Measurements from ENCODE around the gene FAM3D.

The FAM3D gene

GRCh38 chr3:58625196-58625824 lies 41.3 kb downstream of the FAM3D start:
- DNase-seq: no peak

GRCh38 chr3:58624550-58624949 lies 42.0 kb downstream of the FAM3D start:
- DNase-seq: no peak

DNA sequence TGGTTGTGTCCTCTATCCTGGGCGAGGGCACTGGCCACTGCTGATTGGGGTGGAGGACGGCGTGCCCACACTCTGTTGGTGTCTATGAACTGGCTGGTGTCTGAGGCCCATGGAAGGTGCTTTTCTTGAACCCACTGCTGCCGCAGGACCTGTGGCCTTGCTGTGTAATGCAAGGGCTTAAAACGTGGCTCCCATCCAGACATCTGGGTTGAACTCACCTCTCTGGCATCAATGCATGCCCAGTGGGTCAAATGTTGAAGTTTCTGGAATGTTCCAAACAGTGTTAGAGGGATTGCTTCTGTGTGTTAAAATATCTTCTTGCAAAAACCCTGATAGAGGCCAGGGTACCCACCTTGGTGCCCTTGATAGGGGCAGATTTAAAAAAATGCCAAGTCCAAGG lies 42.6 kb downstream of the FAM3D start:
- no peak for DNase-seq

DNA sequence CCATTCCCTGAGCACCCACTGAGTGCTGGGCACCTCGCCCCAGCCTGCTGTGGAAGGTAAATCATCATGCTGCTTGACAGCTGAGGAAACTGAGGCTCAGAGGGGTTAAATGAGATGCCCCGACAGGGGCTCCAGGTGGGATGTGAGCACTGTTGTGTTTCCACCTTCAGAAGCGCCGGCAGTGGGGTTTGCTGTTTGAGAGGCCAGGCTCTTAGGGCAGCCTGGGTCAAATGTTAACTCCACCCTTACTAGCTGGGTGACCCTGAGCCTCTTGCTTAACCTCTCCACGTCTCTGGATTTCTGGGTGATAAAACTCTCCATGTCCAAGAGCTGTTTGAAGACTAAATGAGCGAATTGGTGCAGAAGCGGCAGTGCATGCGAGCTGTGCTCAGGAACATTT lies 43.1 kb downstream of the FAM3D start:
- DNase-seq: no peak

DNA sequence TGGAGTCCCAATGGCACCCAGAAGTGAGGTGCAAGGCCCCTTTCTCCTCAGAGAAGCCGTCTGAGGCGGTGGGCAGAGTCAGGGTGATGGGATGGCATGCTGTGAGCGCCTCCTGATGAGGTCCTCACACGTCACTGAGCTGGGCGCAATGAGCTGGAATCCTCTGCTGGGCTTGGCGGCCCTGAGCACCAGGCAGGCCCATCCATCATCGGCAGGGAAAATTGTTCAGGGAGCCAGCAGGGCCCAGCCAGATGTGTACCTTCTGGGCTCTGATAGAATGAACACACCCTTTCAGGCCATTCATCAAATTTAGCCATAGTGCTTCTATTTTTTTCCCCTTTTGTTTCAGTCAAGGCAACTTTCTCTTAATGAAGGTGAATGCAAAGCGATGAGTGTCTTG lies 43.7 kb downstream of the FAM3D start:
- no peak for DNase-seq

DNA sequence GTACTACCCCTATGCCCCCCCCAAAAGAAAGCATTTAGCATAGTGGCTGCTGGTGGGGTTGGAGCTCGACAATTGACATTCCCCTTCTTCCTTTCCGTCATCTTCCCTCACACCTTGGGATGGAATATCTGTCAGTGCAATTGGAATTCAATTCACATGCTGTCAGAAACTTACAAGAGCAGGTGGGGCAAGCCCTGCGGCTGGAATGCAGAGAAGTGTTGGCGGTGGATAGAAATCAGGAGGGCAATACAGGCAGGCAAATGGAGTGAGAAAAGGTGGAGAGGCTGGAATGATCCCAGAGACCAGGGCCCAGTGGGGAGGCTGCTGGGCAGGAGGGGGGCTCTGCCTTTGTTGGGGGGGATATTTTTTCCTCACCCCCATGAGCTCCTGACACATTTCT lies 44.1 kb downstream of the FAM3D start:
- DNase-seq: no peak

- no peak for DNase-seq
Measured at GRCh38 chr3:58621086-58621830, 45.3 kb downstream of the FAM3D start.

DNA sequence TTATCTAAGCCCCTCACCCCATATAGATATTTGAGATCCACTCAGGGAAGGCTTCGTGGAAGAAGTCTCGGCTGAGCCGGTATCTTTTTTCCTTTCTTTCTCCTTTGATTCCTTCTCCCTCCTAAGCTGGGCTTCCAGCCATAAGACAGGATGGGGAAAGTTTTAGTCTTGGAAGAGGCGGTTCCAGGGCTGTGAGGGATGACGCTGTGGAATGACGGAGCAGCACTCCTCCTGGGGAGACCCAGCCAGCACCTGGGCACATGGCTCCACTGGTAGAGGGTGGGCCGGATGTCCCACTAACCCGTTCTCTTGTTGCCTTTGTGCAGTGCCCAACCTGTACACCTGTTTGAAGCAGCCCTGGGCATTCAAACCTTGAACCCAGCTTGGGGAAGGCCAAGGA lies 46.2 kb downstream of the FAM3D start:
- no peak for DNase-seq

- no peak for DNase-seq
Measured at GRCh38 chr3:58617338-58617761, 49.2 kb downstream of the FAM3D start.

DNA sequence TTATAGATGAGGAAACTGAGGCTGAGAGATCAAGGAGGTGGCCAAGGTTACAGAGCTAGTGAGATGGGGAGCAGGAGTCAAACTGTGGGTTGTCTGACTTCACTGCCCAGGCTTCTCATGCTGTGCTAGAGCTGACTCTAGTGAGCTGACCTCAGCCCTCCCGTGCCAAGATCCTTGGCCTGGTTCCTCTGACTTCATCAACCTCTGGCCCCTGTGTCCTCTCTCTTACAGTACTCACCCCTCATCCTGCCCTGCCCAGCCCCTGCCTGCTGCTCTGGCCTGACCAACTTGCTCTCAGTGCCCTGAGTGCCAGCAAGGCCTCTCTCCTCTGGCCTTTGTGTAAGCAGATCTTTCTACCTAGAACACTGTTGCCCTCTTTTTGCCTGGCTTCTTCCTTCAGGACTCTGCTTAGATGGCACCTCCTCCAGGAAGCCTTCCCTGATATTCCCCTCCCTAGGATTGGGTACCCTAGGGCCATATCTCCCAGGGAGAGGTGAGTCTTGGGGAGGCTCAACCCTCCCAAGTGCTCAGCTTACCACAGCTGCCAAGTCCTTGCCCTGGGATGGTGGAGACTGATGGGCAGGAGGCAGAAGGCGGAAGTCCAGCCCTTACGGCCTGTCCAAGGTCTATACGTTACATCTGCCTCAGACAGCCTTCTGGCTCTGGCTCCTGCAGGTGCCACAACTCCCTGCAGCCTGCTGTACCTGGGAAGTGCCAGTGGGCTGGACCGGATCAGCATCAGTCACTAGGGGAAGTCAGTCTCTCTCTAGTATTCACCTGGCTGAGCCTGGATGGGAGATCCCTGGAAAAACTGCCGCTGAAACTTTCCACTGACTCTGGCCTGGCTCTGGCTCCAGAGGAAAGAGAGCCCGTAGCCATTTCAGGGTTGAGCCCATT lies 53.1 kb downstream of the FAM3D start:
- DNase-seq: no peak

- DNase-seq: no peak
Measured at GRCh38 chr3:58612830-58613229, 53.7 kb downstream of the FAM3D start.

- no peak for DNase-seq
Measured at GRCh38 chr3:58609990-58610389, 56.6 kb downstream of the FAM3D start.

GRCh38 chr3:58608648-58609047 lies 57.9 kb downstream of the FAM3D start:
- DNase-seq: no peak

DNA sequence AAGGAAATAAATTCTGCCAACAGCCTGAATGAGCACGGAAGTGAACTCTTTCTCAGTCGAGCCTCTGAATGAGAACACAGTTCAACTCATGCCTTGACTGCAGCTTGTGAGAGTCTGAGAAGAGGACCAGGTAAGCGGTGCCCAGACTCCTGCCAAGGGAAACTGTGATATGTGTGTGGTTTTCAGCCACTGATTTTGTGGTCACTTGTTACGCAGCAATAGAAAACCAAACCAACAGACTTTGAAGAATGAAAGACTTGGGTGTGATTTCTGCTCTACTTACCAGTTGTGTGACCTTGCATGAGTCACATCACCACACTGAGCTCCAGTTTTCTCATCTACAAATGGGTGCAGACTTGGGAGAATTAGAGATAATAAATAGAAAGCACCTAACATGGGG lies 58.8 kb downstream of the FAM3D start:
- DNase-seq: no peak

DNA sequence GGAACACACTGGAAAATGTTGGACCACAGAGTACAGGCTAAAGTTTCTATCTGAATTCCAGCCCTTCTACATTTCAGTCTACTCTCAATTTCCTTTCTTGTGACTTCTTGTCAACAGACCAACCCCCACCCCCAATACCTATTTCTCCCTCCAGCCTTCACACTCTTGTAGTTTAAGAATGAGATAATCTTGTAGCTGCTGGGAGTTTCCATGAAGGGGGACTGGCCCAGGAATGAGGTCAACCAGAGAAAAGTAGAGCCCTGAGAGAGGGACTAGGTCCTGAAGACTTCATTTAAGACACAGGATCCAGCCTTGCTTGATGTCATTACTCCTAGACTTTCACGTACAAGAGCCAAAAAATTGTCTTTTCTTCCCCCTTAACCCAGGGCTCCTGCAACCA lies 59.9 kb downstream of the FAM3D start:
- no peak for DNase-seq

DNA sequence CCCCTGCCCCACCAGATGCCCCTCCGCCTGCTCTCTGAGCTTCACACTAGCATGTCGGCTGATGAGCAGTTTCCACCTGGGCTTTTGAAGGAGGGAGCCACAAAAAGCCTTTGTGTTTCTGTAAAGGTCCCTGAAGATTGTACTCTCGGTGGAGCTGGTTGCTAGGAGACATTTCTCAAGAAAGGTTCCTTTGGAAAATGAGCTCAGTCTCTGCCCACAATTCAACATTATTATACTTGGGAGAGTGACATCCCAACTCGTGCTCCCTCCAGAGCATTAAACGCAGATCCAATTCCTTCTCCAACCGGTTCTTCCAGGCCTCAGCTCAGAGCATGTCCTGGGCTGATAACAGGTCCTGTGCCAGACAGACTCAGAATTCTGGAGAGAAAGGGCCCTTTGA lies 62.5 kb downstream of the FAM3D start:
- no peak for DNase-seq

DNA sequence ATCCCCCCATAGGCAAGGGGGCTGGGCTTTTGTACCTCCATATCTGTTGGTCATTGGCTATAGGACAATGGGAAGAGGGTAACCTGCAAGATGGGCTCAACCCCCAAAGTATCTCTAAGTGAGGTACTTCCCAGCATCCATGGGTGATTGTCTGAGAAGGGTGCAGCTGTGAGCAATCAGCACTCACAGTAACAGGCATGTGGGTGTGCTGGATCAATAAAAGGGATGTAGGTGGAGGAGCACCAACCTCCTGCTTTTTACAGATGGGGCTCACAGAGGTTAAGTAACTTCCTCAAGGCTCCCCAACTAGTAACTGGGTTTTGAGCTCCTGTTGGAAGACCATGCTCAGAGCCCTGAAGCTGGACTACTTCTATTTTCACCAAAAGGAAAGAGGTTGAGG lies 63.0 kb downstream of the FAM3D start:
- no peak for DNase-seq

DNA sequence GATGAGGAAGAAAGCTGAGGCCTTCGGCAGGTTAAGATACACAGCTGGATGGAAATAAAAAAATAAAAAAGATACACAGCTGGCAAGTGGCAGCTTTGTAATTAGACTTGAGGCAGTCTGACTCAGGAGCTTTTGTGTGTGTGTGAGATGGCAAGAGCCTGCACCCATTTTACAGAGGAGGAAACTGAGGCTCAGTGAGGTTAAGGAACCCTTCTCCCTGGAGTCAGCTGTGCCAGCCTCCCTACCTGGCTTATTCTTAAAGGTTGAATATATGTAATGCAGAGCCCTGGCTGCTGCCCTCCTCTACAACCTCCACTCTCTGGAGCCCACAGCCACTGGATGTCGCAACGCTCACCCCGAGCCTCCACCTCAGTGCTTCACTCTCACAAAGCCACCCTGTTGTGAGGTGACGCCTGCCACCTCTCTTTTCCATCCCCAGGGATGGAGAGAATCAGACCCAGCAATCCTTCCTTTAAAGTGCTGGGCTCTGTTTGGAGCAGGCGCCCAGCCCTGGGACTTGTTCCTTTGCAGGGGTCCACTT lies 68.7 kb downstream of the FAM3D start:
- no peak for DNase-seq

DNA sequence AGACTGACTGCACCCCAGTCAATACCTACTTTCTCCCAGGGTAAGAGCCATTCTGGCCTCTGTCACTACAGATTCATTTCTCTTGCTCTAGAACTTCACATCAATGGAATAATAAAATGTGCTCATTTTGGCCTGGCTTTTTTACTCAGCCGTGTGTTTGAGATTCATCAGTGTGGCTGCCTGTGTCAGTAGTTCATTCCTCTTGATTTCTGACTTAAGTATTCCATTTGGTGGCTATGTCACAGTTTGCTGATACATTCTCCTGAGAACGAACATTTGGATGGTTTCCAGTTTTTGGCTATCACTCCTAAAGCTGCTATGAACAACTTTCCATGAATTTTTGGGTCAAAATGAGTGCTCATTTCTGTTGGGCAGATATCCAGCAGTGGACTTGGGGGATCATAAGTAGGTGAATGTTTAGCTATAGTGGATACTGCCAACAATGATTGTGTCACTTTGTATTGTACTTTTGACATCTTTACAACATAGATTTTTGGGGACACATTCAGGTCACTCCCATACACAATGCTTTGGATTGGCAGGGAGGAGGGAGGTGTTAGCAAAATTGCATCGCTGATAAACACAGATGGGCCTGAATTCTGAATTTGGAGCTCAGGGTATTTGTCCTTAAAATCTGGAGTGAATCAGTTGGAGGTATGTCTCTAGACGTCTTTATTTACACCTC lies 69.6 kb downstream of the FAM3D start:
- no peak for DNase-seq

- DNase-seq: no peak
Measured at GRCh38 chr3:58594117-58594516, 72.5 kb downstream of the FAM3D start.

DNA sequence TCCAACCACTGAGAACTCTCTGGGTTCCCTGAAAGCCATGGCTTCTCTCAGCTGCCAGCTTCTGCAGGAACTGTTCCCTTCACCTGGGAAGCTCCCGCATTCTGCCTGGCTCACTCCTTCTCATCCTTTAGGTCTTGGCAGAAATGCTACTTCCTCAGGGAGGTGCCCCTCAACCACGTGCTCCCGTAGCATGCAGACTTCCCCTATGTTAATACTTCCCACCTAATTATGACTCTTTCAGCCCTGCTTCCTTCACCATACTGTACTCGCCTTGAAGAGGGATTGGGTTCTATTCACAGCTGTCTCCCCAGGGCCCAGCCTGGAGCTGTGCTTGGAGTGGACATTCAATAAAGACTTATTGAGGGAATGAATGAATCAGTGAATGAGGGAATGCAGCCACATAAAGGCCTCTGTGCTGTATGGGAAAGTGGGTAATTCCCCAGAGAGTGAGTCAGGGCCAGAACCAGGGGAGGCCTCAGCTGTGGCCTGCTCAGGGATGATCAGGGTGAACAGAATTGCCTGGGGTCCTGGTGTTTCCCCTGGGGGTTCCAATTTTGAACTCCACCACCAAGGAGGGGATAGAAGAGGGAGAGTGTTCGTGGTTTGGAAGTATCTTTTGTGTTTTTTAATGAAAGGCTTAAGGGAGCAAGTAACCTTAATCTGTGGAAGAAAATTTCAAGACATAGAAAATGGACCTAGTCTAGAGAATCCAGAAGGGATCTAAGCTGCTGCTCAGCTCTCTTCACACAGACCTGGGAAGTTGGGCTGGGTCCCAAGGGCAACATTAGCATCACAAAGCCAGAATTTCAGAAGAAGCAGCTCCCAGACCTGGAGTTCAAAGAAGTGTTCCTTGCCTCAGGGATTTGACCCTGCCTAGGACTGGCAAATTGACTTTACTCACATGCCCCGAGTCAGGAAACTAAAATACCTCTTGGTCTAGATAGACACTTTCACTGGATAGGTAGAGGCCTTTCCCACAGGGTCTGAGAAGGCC lies 74.8 kb downstream of the FAM3D start:
- no peak for DNase-seq
